GM19193 (cell line): ENCODE measurements around the gene RBM15.

Experiments
- POLR2A ChIP-seq: IDR thresholded peaks from 4 replicates; pipeline ENCODE4 v1.6.1; 2011; ENCODE audit not compliant: insufficient read depth, insufficient read length; ENCODE audit errors: extremely low read depth

The RBM15 gene, protein sequence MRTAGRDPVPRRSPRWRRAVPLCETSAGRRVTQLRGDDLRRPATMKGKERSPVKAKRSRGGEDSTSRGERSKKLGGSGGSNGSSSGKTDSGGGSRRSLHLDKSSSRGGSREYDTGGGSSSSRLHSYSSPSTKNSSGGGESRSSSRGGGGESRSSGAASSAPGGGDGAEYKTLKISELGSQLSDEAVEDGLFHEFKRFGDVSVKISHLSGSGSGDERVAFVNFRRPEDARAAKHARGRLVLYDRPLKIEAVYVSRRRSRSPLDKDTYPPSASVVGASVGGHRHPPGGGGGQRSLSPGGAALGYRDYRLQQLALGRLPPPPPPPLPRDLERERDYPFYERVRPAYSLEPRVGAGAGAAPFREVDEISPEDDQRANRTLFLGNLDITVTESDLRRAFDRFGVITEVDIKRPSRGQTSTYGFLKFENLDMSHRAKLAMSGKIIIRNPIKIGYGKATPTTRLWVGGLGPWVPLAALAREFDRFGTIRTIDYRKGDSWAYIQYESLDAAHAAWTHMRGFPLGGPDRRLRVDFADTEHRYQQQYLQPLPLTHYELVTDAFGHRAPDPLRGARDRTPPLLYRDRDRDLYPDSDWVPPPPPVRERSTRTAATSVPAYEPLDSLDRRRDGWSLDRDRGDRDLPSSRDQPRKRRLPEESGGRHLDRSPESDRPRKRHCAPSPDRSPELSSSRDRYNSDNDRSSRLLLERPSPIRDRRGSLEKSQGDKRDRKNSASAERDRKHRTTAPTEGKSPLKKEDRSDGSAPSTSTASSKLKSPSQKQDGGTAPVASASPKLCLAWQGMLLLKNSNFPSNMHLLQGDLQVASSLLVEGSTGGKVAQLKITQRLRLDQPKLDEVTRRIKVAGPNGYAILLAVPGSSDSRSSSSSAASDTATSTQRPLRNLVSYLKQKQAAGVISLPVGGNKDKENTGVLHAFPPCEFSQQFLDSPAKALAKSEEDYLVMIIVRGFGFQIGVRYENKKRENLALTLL

DNA sequence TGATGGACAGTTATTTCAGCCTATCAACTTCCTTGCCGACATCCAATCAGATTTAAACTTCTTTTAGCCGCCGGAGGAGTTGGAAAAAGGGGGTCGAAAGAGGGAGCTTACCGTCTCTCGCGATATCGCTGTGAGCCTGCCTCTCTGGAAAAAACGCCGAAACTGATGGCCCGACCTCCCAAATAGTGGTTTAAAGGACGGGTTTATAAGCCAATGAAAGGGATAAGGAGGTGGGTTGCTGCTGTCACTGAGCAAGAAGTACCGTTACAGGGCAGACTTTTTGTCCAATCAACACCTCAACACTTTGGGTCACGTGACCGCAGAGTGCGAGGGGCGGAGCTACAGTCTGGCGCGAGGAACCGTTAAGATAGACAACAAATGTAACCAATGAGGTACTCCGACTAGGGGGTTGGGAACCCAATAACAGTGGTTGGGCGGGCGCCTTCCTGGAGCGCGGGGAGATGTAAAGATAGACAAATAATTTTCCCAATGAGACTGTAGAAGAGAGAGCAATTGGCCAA is at the start of gene RBM15:
Gene RBM15, plus strand, starts transcription at position 492 of the 521 bp plus-strand sequence. Its CDS starts 29 bp downstream, at position 521.
- TF ChIP-seq POLR2A, result no peak

DNA sequence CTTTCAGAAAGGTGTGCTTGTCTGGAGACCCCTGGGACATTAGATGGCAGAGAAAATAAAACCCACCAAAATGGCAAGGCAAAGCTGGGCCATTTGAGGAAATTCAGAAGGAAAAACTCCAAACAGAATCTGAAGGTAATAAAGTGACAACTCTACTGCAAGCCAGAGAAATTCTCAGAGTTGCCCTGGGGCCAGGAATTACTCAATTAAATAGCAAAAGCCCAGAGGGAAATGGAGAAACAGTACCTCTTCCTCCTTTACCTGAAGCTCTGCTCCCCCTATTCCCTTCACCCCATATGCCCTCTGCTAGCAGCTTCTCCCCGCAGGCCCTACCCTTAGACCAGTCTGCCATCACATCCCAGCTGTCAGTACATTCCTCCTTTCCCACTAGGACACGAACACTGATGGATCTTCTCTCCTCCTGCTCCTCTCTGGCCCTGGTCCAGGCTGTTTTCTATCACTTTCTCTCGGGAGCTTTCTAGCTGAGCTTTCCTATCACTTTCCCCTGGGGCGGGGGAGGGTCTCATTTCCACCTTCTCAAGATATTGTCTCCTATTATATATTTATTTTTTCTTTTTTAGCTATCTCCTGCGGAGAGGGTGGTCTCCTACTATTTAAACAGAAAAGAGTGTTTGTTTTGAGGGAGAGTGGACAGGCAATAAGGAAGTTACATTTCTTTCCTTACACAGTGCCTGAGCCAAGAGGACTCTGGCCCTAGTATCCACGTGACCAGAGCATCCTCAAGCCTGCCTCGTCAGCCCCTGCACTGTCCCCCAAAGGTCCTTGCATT is 47.7 kb upstream of the RBM15 start:
- TF ChIP-seq POLR2A, result no peak

DNA sequence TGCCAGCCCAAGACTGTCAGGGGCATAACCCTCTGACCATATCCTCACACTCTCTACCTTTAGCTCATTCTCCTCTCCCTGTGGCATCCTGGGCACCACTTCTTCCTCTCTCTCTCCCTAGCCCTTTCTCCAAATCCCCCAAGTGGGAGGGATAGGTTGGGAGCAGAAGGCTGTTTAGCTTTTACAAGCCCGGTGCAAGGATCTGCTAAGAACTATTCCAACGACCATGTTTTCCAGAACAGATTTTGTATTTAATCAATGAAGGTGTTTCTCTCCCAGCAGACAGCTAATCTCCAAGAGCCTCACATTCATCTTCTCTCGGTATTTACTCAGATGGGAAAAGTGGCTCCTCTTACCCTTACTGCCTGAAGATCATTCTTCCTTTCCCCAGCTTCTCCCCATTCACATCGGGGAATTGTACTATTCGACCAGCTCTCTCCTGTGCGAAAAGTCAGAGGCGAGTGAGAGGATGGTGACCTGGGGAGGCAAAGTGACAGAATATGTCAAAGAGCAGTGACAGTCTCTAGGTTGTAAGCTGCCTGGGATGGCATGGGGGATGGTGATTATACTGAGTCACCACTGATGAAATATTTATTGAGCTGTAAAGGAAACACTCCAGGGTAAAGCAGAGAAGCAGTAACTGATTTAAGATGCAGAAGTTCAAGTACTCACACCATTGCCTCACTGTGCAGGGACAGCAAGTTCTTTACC is 47.0 kb upstream of the RBM15 start:
- TF ChIP-seq POLR2A, result no peak

DNA sequence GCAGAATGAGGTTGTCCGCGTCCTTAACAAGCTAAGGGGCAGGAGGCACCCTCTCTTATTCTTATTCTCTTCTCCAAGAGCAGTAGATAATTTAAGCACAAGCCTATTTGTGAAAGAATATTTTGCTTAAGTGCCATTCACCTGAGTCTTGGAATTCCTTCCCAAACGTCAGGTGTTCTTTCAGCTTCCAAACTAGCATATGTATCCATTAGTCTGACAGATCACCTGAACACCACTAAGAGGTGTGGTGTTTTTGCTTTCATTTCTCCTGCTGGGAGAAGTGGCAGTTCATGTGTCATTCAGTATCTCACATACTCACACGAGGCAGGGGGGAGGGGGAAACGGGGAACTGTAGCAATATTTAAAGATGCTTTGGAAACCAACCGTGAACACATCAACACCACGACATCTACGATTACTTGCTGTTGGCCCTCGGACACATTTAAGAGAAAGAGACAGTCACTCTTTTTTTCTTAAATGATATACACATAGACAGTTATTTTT is 45.5 kb upstream of the RBM15 start:
- no peak for TF ChIP-seq POLR2A

DNA sequence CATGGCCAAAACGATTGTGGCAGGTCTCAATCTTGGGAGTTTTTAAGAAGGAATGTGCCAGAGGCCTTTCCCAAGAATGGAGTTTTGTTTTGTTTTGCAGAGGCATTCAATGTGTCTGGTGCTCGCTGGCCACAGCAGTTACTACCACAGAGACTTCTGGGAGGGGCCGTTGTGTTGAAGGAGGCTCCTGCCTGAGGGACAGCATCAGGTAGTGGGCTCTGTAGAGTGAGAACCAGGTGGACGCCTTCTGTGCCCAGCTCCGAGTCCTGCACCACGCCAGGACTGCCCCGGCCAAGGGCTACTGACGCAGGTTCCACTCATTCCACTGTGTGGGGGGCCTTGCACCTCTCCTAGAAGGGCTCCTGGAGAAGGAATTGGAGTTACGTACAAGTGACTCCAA is 44.9 kb upstream of the RBM15 start:
- no peak for TF ChIP-seq POLR2A

DNA sequence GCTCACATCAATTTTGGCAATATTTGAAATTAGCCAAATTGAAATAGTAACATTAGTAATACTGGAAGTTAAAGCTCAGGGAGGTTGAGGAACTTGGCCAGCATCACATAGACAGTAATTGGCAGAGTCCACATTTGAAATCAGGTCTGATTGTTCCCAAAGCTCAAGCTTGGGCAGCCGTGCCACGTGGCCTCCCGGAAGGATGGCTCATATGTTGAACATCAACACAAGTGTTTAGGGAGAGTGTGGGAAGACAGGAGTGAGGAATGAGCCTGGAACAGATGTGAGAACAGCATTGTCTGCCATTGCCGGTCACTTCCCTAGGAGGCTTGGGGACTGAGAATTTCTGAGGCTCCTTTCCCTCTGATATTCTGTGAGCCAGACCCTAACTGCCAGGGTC is 40.2 kb upstream of the RBM15 start:
- no peak for TF ChIP-seq POLR2A

DNA sequence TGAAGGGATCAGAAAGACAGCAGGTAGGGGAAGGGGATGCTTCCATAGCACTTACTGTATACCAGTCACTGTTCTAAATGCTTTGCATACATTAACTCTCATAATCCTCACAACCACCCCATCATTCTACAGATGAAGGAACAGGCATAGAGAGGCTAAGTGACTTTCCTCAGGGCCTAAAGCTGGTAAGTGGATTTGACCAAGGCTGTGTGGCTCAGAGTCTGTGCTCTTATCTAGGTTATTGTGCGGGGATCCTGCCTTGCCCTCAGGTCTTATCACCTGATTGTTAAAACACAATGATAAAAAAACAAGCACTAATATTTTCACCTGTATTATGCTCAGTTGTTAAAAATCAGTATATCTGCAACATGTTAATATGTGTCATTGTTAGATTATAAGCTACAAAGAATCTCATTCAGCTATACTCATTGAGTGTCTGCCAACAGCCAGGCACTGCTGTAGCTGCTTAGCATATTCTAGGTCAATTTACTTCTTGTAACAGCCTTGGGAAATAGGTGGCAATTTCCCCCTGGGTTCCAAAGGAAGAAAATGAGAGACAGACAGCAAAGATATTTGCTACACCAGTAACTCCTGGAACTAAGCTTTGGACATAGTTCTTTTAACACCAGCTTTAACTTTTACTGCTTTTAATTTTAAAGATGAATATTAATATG is 38.6 kb upstream of the RBM15 start:
- no peak for TF ChIP-seq POLR2A

DNA sequence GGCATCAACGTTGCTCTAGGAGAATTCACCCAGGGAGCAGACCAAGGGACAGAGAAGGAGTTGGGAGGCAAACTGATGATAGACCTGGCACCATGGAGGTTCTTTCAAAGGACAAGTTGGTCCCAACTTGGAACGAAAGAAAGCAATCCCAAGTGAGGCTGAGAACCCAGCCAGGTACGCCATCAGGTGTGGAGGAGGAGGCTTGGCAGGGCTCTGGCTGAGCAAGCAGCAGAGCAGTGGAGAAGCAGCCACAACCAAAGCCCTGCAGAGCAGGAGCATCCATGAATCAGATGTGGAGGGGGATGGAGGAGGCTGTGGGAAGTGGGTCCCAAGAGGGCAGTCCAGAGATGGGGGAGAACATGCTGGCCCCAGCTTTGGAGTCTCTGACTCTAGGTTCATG is 36.3 kb upstream of the RBM15 start:
- TF ChIP-seq POLR2A, result no peak

DNA sequence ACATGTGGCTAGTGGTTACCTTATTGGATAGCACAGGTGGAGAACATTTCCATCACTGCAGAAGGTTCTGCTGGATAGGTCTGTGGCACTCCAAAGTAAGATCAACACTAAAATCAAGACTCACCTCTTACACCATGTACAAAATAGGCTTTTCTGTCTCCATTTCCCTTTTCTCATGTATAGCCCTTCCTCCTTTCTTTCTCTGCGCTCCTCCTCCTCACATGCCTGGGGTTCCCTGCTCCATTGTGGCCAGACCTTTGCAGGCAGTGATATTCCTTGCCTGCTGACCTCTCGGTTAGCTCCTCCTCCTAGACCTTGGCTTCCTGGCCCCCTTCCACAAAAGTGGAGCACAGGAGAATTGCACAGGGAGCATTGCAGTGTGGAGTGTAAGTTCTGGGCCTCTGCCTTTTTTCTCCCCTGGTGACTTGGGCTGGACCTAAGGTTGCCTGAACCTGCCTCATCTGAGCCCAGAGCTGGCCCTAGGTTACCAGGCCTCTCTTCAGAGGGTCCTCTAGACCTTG is 33.2 kb upstream of the RBM15 start:
- no peak for TF ChIP-seq POLR2A

DNA sequence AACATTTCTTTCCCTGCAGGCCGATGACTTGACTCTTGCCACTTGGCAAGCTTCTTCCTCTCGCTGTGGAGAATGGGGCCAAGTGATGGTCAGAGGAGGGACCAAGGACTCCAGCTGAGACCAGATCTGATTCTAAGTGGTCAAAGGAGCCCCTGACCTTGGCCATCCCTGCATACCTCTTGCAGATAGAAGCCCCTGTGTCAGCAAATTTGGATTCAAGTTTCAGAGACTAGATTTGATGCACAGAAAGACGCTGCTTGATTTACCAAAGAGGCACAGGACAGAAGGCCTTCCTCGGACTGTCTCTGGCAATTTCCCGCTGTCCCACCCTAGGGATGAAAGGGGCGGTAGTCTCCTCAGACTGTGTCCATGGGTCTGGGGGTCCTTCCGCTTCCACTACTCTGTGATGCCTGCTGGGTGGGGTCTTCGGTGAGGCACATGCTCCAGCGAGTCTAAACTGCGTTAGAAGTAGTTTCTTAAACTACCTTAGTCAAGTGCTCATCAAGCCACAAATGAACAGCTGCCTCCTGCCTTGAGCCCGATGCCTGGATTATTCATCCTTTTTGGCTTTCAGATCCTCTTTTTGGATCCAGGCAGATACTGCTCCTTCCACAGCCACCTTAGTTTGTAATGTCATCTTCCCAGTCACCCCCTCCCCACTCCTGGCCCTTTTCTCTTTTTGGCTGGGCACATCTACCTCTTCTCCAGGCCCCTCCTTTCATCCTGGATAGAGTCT is 31.8 kb upstream of the RBM15 start:
- TF ChIP-seq POLR2A, result no peak

DNA sequence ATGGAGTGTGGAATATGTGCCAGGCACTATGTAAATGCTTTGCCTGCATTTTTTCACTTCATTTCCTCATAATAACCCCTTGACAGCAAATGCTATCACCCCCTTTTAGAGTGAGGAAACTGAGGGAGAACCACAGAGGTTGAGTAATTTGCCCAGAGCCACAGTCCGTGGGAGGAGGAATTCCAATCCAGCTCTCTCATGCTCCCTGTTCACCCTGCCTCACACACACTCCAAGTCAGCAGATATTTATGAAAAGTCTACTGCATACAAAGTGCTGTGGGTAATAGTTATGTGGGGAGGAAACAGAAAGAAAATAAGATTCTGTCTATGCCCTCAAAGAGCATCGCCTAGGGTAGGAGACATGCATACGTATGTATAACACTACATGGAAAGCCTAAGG is 30.9 kb upstream of the RBM15 start:
- TF ChIP-seq POLR2A, result no peak

DNA sequence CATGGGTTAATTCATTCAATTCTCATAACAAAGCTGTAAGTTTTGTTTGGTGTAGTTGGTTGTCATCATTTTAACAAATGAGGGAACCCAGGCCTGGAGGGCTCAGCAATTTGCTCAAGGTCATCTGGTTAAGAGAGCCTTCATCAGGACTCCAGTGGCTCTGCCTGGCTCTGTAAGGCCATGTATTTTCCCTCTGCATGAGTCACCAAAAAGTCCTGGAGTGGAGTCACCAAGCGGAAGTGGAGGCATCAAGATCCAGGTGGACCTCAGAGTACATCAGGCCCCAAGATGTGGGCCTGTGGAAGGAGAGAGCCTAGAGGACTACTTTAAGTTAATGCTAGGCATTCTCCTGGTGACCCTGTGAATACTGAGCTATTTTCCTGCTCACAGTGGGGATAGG is 30.0 kb upstream of the RBM15 start:
- TF ChIP-seq POLR2A, result no peak
